Measurements from ENCODE around the gene ZNF138.

DNA sequence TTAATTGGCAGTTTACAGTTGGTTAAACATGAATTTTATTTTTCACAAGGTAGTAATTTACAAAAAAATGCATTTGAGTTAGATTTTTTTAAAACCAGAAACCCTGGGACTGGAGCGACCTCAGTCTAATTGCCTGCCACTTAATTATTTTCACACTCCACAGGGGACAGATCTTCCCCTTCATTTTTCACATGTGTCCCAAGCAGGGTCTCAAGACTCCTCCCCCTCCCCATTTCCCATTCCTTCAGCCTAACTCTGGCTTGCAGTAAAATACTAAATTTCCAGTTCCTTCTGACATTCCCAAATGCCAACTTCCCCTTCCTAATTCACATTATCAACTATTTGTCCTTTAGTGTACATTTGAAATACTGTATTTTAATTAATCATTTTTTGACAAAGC lies 948 bp downstream of the ZNF138 start:
- TF ChIP-seq GATA2 (IDR thresholded peaks at IDR 0.05; ENCODE audit: low read depth, low read length), result no peak
- no peak for TF ChIP-seq GATA3 (IDR thresholded peaks at IDR 0.05; ENCODE audit: low read depth, low read length)
